Measurements from ENCODE around the gene SKI.

The SKI gene

DNA sequence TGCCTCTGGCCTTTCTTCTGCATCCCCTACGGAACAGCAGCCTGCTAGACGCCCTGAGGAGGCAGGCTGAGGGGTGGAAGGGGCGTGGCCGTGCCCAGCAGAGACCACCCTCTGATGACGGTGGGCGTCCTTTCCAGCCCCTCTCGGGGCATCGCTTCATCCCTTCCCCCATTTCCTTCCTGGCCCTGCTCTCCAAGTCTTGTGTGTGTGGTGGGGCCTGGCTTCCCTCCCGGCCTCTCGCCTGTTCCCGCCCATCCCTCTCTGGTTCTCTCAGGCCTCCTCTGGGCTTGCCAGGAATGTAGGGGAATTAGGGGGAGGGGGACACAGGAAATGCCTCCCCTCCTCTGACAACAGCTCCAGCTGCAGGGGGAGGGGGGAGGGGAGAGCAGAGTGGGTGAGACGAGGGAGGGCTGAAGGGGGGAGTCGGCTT is 51.1 kb downstream of the SKI start:
- Histone ChIP-seq H3K9ac (ENCODE audit: low read length) (no peak overlapping the region), H3K36me3 (ENCODE audit: insufficient read depth, low read length) (peaks cover 4% of the 10 kb centered on the region), H3K27me3 (ENCODE audit: control insufficient read depth in 1 of 2, insufficient read depth in 2 of 2, low read length in 2 of 2) (no peaks in the 10 kb centered on the region), H3K4me1 (ENCODE audit: insufficient read depth, low read length) (peaks cover 64% of the 10 kb centered on the region), H3K9me3 (ENCODE audit: low read length) (no peaks in the 10 kb centered on the region), H3K4me3 (ENCODE audit: low read depth in 1 of 2, low read length in 2 of 2) (no peak overlapping the region), H3K27ac (ENCODE audit: low read depth, low read length) (peak overlapping the region; percentile 73)

DNA sequence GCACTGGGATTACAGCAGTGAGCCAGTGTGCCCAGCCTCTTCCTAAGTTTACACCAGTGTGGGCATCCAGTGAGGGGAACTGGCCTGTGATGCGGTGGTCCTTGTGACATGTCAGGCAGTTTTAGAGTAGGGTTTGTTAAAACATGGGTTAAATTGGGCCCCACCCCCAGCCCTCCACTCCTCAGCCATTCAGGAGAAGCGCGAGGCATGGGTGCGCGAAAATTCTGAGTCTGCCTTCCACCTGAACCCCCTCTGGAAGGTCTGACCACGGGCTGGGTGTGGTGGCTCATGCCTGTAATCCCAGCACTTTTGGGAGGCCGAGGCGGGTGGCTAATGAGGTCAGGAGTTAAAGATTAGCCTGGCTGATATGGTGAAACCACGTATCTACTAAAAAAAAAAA is 51.7 kb downstream of the SKI start:
- no peak overlapping the region for H3K27ac ChIP-seq (ENCODE audit: low read depth, low read length)
- H3K4me3 ChIP-seq (ENCODE audit: low read depth in 1 of 2, low read length in 2 of 2), result no peak overlapping the region
- H3K27me3 ChIP-seq (ENCODE audit: control insufficient read depth in 1 of 2, insufficient read depth in 2 of 2, low read length in 2 of 2), result no peaks in the 10 kb centered on the region
- H3K36me3 ChIP-seq (ENCODE audit: insufficient read depth, low read length), result peaks cover 4% of the 10 kb centered on the region
- no peak overlapping the region for H3K9ac ChIP-seq (ENCODE audit: low read length)
- H3K4me1 ChIP-seq (ENCODE audit: insufficient read depth, low read length), result peaks cover 58% of the 10 kb centered on the region
- no peaks in the 10 kb centered on the region for H3K9me3 ChIP-seq (ENCODE audit: low read length)

DNA sequence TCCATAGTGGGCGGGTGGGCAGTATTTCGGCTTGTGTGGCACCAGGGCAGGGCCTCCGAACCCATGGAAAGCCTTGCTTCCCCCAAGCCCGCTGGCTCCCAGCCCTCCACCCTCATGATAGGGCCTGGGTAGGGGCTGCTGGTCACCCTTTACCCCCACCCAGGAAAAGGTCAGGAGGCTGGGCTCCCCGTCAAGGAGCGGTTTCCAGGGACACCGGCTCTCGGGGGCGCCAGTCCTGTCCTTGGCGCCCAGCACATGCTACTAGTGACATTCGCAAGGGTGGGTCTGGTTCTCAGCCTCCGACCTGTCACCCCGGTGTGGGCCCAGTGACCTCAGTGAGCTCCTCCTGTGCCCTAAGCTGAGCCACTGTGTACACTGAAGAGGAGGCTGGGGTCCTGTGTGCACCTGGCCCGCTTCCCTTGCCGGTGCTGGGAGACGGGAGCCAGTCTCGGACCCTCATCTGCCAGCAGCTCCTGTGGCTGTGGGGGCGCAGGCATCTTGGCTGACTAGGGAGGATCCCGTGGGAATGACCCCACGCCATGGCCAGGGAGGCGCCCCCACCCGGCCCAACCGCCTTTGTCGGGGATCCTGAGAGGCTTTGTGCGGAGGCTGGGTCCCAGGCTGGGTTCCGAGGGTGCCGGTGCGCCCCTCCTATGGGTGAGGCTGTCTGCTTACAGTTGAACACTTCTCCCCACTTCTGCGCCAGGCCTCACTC is 54.6 kb downstream of the SKI start:
- Histone ChIP-seq H3K9ac (ENCODE audit: low read length) (no peak overlapping the region), H3K27ac (ENCODE audit: low read depth, low read length) (no peak overlapping the region), H3K36me3 (ENCODE audit: insufficient read depth, low read length) (peaks cover 3% of the 10 kb centered on the region), H3K4me1 (ENCODE audit: insufficient read depth, low read length) (peaks cover 29% of the 10 kb centered on the region), H3K4me3 (ENCODE audit: low read depth in 1 of 2, low read length in 2 of 2) (no peak overlapping the region), H3K9me3 (ENCODE audit: low read length) (no peaks in the 10 kb centered on the region), H3K27me3 (ENCODE audit: control insufficient read depth in 1 of 2, insufficient read depth in 2 of 2, low read length in 2 of 2) (no peaks in the 10 kb centered on the region)

DNA sequence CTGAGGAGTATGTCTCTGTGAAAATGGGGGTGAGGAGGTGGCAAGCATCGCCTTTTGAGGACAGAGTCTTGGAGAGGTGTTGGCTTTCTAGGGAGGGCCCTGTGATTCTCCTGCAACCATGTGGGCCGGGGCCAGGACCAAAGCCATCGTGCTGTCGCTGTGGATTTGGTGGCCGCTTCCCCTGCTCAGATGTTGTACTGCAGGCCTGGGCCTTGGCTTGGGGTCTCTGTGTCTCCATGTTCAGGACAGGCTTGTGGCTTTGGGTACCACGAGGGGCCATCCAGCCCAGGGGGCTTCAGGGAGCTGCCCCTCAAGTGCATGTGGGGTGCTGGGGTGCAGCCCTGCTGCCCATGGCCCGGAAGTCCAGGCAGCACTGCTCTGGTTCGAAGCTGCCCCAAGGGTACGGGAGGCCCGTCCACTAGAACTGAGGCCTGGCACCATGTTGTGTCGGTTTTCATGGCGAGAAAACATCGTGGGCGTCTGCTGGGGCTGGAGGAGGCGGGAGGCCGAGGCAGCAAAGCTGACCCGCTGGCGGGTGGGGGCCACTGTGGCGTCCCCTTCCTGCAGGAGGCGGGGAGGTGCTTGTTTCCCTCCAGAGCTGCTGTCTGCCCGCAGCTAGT is 55.4 kb downstream of the SKI start:
- Histone ChIP-seq H3K9me3 (ENCODE audit: low read length) (no peaks in the 10 kb centered on the region), H3K27ac (ENCODE audit: low read depth, low read length) (peak overlapping the region; percentile 4), H3K27me3 (ENCODE audit: control insufficient read depth in 1 of 2, insufficient read depth in 2 of 2, low read length in 2 of 2) (no peaks in the 10 kb centered on the region), H3K4me3 (ENCODE audit: low read depth in 1 of 2, low read length in 2 of 2) (no peak overlapping the region), H3K36me3 (ENCODE audit: insufficient read depth, low read length) (no peaks in the 10 kb centered on the region), H3K4me1 (ENCODE audit: insufficient read depth, low read length) (peaks cover 24% of the 10 kb centered on the region), H3K9ac (ENCODE audit: low read length) (no peak overlapping the region)

DNA sequence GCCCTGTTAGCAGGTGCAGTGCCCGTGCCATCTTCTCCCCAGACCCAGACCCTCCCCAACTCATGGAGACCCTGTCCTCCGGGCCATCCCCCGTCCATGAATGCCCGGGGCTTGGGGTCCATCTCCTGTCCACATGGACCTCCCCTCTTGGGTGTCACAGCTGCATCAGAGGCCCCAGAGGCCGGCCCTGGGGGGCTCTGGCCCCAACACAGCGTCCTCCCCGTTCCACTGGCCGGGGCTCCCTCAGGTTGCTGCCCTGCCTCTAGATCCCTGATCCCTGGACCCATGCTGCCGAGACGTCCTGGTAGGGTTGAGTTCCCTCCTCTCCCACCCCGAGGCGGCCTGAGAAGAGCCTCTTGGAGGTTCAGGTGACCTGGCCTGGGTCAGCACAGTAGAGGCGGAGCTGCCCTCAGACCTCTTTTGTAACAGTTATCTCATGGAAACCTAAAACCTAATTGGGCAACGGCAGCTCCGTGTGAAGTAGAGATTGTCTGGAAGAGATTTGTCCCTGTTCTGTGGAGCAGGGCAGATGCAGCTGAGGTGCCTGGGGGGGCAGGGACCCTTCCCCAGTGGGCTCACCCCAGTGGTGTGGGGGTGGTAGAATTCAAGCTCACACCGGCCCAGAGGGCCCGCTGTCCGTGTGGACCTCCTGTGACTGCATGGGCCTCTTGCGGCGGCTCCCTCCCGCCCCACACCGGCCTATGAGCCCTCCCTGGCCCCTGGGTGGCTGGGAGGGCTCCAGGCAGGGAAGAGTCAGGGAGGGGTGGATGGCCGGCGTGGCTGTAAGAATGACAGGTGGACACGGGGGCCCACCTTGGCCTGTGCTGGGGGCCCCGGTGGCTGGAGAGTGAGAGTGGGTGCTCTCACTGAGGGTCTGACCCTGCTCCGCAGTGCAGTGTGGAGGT is 56.1 kb downstream of the SKI start:
- Histone ChIP-seq H3K4me3 (ENCODE audit: low read depth in 1 of 2, low read length in 2 of 2) (no peak overlapping the region), H3K9ac (ENCODE audit: low read length) (no peak overlapping the region), H3K36me3 (ENCODE audit: insufficient read depth, low read length) (no peaks in the 10 kb centered on the region), H3K4me1 (ENCODE audit: insufficient read depth, low read length) (peaks cover 24% of the 10 kb centered on the region), H3K9me3 (ENCODE audit: low read length) (no peaks in the 10 kb centered on the region), H3K27me3 (ENCODE audit: control insufficient read depth in 1 of 2, insufficient read depth in 2 of 2, low read length in 2 of 2) (no peaks in the 10 kb centered on the region), H3K27ac (ENCODE audit: low read depth, low read length) (peak overlapping the region; percentile 4)

DNA sequence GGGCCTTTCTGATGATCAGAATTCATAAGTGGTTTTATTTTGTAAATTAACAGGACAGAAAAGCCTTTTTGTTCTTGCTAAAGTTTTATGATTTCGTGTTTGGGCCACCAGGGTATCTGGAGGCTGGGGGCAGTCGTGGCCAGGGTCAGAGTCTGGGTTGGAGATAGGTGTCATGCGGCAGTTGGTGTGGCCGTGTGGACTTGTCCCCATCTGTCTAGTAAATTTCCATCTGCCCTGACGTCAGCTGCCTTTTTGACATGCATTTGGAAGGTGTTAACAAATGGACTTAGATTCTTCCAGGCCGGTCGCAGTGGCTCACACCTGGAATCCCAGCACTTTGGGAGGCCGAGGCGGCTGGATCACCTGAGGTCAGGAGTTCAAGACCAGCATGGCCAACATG is 56.8 kb downstream of the SKI start:
- Histone ChIP-seq H3K27ac (ENCODE audit: low read depth, low read length) (no peak overlapping the region), H3K27me3 (ENCODE audit: control insufficient read depth in 1 of 2, insufficient read depth in 2 of 2, low read length in 2 of 2) (no peaks in the 10 kb centered on the region), H3K4me3 (ENCODE audit: low read depth in 1 of 2, low read length in 2 of 2) (no peak overlapping the region), H3K36me3 (ENCODE audit: insufficient read depth, low read length) (no peaks in the 10 kb centered on the region), H3K9ac (ENCODE audit: low read length) (no peak overlapping the region), H3K4me1 (ENCODE audit: insufficient read depth, low read length) (peaks cover 22% of the 10 kb centered on the region), H3K9me3 (ENCODE audit: low read length) (no peaks in the 10 kb centered on the region)

DNA sequence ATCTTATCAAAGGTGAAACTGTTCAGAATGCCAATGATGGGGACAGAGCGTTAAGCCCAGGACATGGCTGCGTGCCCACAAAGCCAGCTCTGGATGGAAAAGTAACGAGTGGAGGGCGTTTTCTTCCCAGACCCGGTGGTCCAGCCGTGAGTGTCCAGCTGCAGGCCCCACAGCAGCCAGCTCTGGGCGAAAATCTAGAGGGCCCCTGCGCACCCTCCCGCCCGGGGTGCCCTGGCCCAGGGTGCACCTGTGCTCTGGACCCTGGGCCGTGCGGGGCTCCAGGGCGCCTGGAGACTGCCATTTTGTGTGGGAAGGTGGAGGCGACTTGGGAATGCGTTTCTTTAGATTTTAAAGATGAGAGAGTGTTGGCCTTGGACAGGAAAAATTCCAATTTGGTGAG is 58.8 kb downstream of the SKI start:
- Histone ChIP-seq H3K36me3 (ENCODE audit: insufficient read depth, low read length) (no peaks in the 10 kb centered on the region), H3K4me1 (ENCODE audit: insufficient read depth, low read length) (peaks cover 41% of the 10 kb centered on the region), H3K9me3 (ENCODE audit: low read length) (no peaks in the 10 kb centered on the region), H3K4me3 (ENCODE audit: low read depth in 1 of 2, low read length in 2 of 2) (no peak overlapping the region), H3K27me3 (ENCODE audit: control insufficient read depth in 1 of 2, insufficient read depth in 2 of 2, low read length in 2 of 2) (no peaks in the 10 kb centered on the region), H3K27ac (ENCODE audit: low read depth, low read length) (no peak overlapping the region), H3K9ac (ENCODE audit: low read length) (no peak overlapping the region)

DNA sequence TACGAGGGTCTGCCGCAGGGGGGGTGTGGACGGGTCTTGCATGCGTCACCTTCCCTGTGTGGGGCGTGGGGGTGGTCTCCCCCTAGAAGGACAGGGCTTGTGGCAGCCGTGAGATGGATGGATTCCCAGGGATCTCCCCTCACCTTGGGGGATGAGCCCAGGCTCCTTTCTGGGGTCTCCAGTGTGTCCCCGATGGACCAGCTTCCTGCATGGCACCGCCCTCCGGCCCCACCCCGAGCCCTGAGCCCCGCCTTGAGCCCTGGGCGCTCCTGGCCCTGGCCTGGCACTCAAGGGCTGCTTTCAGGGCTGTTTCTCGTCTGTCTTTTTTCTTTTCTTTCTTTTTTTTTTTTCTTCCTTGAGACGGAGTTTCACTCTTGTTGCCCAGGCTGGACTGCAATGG is 59.5 kb downstream of the SKI start:
- no peaks in the 10 kb centered on the region for H3K9me3 ChIP-seq (ENCODE audit: low read length)
- H3K36me3 ChIP-seq (ENCODE audit: insufficient read depth, low read length), result no peaks in the 10 kb centered on the region
- H3K27me3 ChIP-seq (ENCODE audit: control insufficient read depth in 1 of 2, insufficient read depth in 2 of 2, low read length in 2 of 2), result no peaks in the 10 kb centered on the region
- H3K9ac ChIP-seq (ENCODE audit: low read length), result no peak overlapping the region
- H3K4me1 ChIP-seq (ENCODE audit: insufficient read depth, low read length), result peaks cover 47% of the 10 kb centered on the region
- no peak overlapping the region for H3K4me3 ChIP-seq (ENCODE audit: low read depth in 1 of 2, low read length in 2 of 2)
- H3K27ac ChIP-seq (ENCODE audit: low read depth, low read length), result no peak overlapping the region

DNA sequence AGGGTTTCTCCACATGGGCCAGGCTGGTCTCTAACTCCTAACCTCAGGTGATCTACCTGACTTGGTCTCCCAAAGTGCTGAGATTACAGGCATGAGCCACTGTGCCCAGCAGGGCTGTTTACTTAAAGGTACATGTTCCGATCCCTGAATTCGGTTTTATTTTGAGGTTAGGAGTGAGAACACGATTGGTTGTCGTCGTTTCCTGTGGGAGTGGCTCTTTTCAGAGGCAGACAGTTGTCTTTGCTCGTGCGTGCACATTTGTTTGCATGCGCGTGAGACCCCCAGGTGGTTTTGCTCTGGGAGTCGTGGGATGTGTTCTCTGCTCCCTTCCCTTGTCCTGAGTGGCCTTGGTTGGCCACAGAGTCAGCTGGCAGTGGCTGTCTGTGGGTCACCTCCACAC is 60.2 kb downstream of the SKI start:
- no peak overlapping the region for H3K9ac ChIP-seq (ENCODE audit: low read length)
- H3K27ac ChIP-seq (ENCODE audit: low read depth, low read length), result no peak overlapping the region
- no peaks in the 10 kb centered on the region for H3K27me3 ChIP-seq (ENCODE audit: control insufficient read depth in 1 of 2, insufficient read depth in 2 of 2, low read length in 2 of 2)
- no peak overlapping the region for H3K4me3 ChIP-seq (ENCODE audit: low read depth in 1 of 2, low read length in 2 of 2)
- H3K4me1 ChIP-seq (ENCODE audit: insufficient read depth, low read length), result peaks cover 47% of the 10 kb centered on the region
- no peaks in the 10 kb centered on the region for H3K9me3 ChIP-seq (ENCODE audit: low read length)
- no peaks in the 10 kb centered on the region for H3K36me3 ChIP-seq (ENCODE audit: insufficient read depth, low read length)

DNA sequence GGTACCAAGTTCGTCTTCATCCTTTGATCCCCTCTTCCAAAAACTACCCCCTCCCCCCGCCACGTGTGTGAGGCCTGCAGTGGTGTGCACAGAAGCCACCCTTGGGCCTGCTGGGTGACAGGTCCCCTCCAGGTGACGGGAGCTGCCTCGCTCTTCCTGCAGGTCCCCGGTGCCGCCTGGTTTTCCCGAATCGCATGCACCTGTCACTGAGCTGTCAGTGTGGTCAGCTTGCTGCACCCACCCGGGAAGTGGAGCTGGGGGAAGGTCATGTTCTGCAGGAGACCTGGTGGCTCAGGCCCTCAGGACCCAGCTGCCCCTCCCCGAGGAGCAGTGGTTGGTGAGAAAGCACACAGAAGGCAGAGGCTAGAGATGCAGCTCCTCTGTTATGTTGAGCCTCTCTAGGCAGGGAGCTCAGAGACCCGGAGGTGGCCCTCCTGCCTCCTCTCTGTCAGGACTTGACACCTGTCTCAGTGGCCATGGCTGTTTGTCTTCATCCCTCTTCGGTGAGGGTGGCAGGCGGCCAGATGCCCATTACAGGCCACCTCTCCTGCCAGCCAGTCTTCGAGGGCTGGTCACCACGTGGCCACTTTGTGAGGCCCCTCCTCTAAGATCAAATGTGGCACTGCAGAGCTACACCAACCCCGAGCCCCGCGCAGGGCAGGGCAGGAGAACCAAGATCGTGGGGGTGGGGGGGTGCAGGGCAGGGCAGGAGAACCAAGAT is 60.9 kb downstream of the SKI start:
- peak overlapping the region; percentile 12 for H3K27ac ChIP-seq (ENCODE audit: low read depth, low read length)
- H3K9me3 ChIP-seq (ENCODE audit: low read length), result no peaks in the 10 kb centered on the region
- no peaks in the 10 kb centered on the region for H3K27me3 ChIP-seq (ENCODE audit: control insufficient read depth in 1 of 2, insufficient read depth in 2 of 2, low read length in 2 of 2)
- H3K9ac ChIP-seq (ENCODE audit: low read length), result no peak overlapping the region
- H3K4me1 ChIP-seq (ENCODE audit: insufficient read depth, low read length), result peaks cover 50% of the 10 kb centered on the region
- H3K4me3 ChIP-seq (ENCODE audit: low read depth in 1 of 2, low read length in 2 of 2), result no peak overlapping the region
- no peaks in the 10 kb centered on the region for H3K36me3 ChIP-seq (ENCODE audit: insufficient read depth, low read length)

DNA sequence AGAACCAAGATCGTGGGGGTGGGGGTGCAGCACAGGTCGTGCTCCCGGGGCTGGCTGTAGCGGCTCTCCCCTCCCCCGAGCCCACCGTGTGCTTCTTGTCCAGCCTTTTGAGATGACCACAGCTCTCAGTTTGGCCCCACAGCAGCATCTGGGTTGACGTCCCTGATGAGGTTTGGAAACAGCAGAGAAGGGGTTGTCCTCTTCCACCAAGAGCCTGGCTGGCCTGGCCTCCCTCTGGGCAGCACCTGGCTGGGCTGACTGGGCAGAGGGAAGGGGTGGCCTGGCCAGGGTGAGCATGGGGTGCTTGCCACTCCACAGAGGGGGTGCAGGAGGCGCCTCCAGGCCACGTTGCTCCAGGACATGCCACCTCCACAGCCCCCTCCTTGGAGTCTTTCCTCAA is 61.5 kb downstream of the SKI start:
- Histone ChIP-seq H3K4me3 (ENCODE audit: low read depth in 1 of 2, low read length in 2 of 2) (peak overlapping the region in 1 of 2 donors; percentile 64), H3K27ac (ENCODE audit: low read depth, low read length) (no peak overlapping the region), H3K9ac (ENCODE audit: low read length) (no peak overlapping the region), H3K36me3 (ENCODE audit: insufficient read depth, low read length) (no peaks in the 10 kb centered on the region), H3K4me1 (ENCODE audit: insufficient read depth, low read length) (peaks cover 57% of the 10 kb centered on the region), H3K27me3 (ENCODE audit: control insufficient read depth in 1 of 2, insufficient read depth in 2 of 2, low read length in 2 of 2) (no peaks in the 10 kb centered on the region), H3K9me3 (ENCODE audit: low read length) (no peaks in the 10 kb centered on the region)
